HepG2 (cell line): ENCODE results near the gene CLCN2. TPM values are rescaled to one million over a fixed set of nuclear protein-coding genes. Genes with fewer than 3 reads are reported as not detected.

Experiments
- ATAC-seq: fragments of 200-7000 bp; cut with Tn5 transposase; 3 replicates; pipeline ENCODE4 v1.9.1; 2020; ENCODE audit warnings: mild to moderate bottlenecking, moderate library complexity
- BruUV-seq: library from RNA; stranded (reverse); fragments of 400-500 nt; replicated peaks from 2 replicates; lab custom pipeline; 2021; lab: Mats Ljungman, UMichigan
- CTCF ChIA-PET: fragments of 300-600 bp; formaldehyde crosslinking; extraction: SDS; loops from one replicate; lab custom pipeline; 2021; ENCODE audit warnings: low total read pairs, inconsistent platforms, low intra/inter-chr PET ratio; lab: Yijun Ruan, JAX
- POLR2A ChIA-PET: fragments of 350-600 bp; sonication (Branson Sonifier 250); formaldehyde crosslinking; loops from one replicate; lab custom pipeline; 2020; ENCODE audit warnings: antibody characterized with exemption, inconsistent platforms; lab: Yijun Ruan, JAX
- DNase-seq: peaks from one replicate; pipeline ENCODE4 v3.0.0-alpha.2; 2015; ENCODE audit warnings: low spot score
- FAIRE-seq: peaks from 3 replicates; lab custom pipeline; 2011; peaks lifted over from hg19 to GRCh38; lab: Jason Lieb, UNC
- H2AFZ ChIP-seq: one replicate; pipeline ENCODE4 v1.6.1; 2011; ENCODE audit warnings: low read length, inconsistent platforms
- H3K27ac ChIP-seq: fragments of 300-600 bp; 3 replicates; pipeline ENCODE4 v1.8.0; 2011; ENCODE audit warnings: mixed run types, mild to moderate bottlenecking, mixed read lengths, low read length, inconsistent platforms; ENCODE audit not compliant: insufficient read depth; ENCODE audit errors: extremely low read length
- H3K27me3 ChIP-seq, 2 experiments: fragments of 200-600 bp in 1 of 2; 2 replicates in 1 of 2; 3 replicates in 1 of 2; pipeline versions ENCODE4 v1.6.0 to v1.8.0; 2011; ENCODE audit warnings: low read length in 2 of 2, mild to moderate bottlenecking in 2 of 2, moderate library complexity in 2 of 2, inconsistent platforms in 1 of 2; ENCODE audit not compliant: insufficient read depth in 2 of 2, control insufficient read depth in 1 of 2
- H3K36me3 ChIP-seq, 2 experiments: fragments of 200-600 bp in 1 of 2; replicated peaks in 1 of 2; 2 replicates in 1 of 2; 3 replicates in 1 of 2; pipeline versions ENCODE4 v1.5.1 to v1.8.0; 2011; ENCODE audit warnings: low read length in 2 of 2, inconsistent platforms in 1 of 2; ENCODE audit not compliant: insufficient read depth in 2 of 2, control insufficient read depth in 1 of 2
- H3K4me1 ChIP-seq: 2 replicates; pipeline ENCODE4 v1.5.1; 2012; ENCODE audit warnings: low read length, inconsistent platforms; ENCODE audit not compliant: insufficient read depth
- H3K4me2 ChIP-seq: 2 replicates; pipeline ENCODE4 v1.6.0; 2011; ENCODE audit warnings: low read depth, low read length, inconsistent platforms
- H3K4me3 ChIP-seq, 3 experiments: fragments of 200-600 bp in 1 of 3; sonication (generic), shearing (Covaris generic) in 1 of 3; replicated peaks in 1 of 3; 2 replicates each; pipeline ENCODE4 v1.5.1; 2011 to 2016; ENCODE audit warnings: low read length in 3 of 3, inconsistent platforms in 2 of 3, low read depth in 2 of 3, mild to moderate bottlenecking in 2 of 3, control low read depth in 1 of 3, mixed read lengths in 1 of 3; ENCODE audit not compliant: insufficient read depth in 1 of 3
- H3K79me2 ChIP-seq: one replicate; pipeline ENCODE4 v1.6.1; 2011; ENCODE audit warnings: low read length, inconsistent platforms; ENCODE audit not compliant: insufficient read depth
- H3K9ac ChIP-seq: 2 replicates; pipeline ENCODE4 v1.6.0; 2011; ENCODE audit warnings: mild to moderate bottlenecking, low read depth, low read length, inconsistent platforms; ENCODE audit not compliant: insufficient read depth
- H3K9me3 ChIP-seq: 2 replicates; pipeline ENCODE4 v1.5.1; 2012; ENCODE audit warnings: mild to moderate bottlenecking, low read length
- H4K20me1 ChIP-seq: 2 replicates; pipeline ENCODE4 v1.6.0; 2011; ENCODE audit warnings: inconsistent platforms, mild to moderate bottlenecking, low read length, moderate library complexity; ENCODE audit not compliant: insufficient read depth
- AGO2 ChIP-seq: fragments of 200-400 bp; formaldehyde crosslinking; optimal IDR thresholded peaks from 2 replicates; pipeline ENCODE3; 2017; ENCODE audit warnings: mild to moderate bottlenecking, low read depth, low read length, moderate library complexity
- MTF2 ChIP-seq: sonication (generic); formaldehyde crosslinking; IDR thresholded peaks from 2 replicates; pipeline ENCODE4 v1.5.0; 2020; ENCODE audit warnings: missing genetic modification reagents, borderline replicate concordance
- RBFOX2 ChIP-seq: fragments of 200-400 bp; formaldehyde crosslinking; IDR thresholded peaks from 2 replicates; pipeline ENCODE4 v1.6.1; 2017; ENCODE audit warnings: low read depth, mild to moderate bottlenecking, low read length
- ZNF512B ChIP-seq: sonication (generic); formaldehyde crosslinking; IDR thresholded peaks from 2 replicates; pipeline ENCODE4 v1.5.1; 2020; ENCODE audit warnings: missing genetic modification reagents, mild to moderate bottlenecking, borderline replicate concordance
- ZNF777 ChIP-seq: sonication (generic); formaldehyde crosslinking; IDR thresholded peaks from 2 replicates; pipeline ENCODE4 v1.4.0; 2020; ENCODE audit warnings: missing genetic modification reagents
- WGBS: methylation state at CpG from one replicate; pipeline ENCODE4 v1.1.6; 2017; ENCODE audit warnings: low lambda C conversion rate; 5-methylcytosine and 5-hydroxymethylcytosine counted together
- in situ Hi-C: cut with HindIII; loops from 2 replicates; pipeline ENCODE4 v1.10.0; 2017; ENCODE audit warnings: low pct_unique_long_range_greater_than_20kb; ENCODE audit not compliant: extremely low pct_ligation_motif_present
- intact Hi-C: fragments of 100-400 bp; cut with micrococcal nuclease; formaldehyde crosslinking; loops from one replicate; pipeline ENCODE4 v1.10.0; 2022; ENCODE audit not compliant: unreplicated experiment
- polyA plus RNA-seq, 8 experiments: library from polyadenylated mRNA; depleted of rRNA in 3 of 8; stranded (reverse) in 7 of 8; unstranded in 1 of 8; fragments of >200 nt; fragmentation: Illumina TruSeq in 4 of 8; extraction: Trizol in 4 of 8; gene quantifications; 2 replicates each; pipeline versions ENCODE4 v1.2.1 to v1.2.3, GENCODE V29; 2011 to 2016; ENCODE audit warnings: low read depth in 4 of 8, missing spikeins in 1 of 8, mixed read lengths in 1 of 8; ENCODE audit not compliant: insufficient read depth in 1 of 8
- total RNA-seq, 5 experiments: library from RNA; depleted of rRNA; stranded (reverse); fragments of >200 nt; fragmentation: Illumina TruSeq; extraction: Trizol; gene quantifications; 2 replicates each; pipeline ENCODE4 v1.2.3, GENCODE V29; 2016; ENCODE audit warnings: low read depth in 1 of 5

CLCN2 gene
- total and polyA plus RNA-seq, 2 of the 13 experiments (the other 11 are each of a cell fraction or from before 2014, with no cell fraction given), result 11.4 to 13.5 TPM

- FAIRE-seq (no peak), DNase-seq (no peak), ATAC-seq (no peak)
- 96% methylated on average over 19 of the region's 20 CpGs for WGBS
- no peak overlapping the region for H3K4me3 ChIP-seq
- peaks cover 62 to 95% of the 10 kb centered on the region in 2 experiments for H3K36me3 ChIP-seq
- H3K9ac ChIP-seq, result no peak overlapping the region
- H3K4me2 ChIP-seq, result no peak overlapping the region
- intact Hi-C loops, result no loop called here
- no peaks in the 10 kb centered on the region for H3K9me3 ChIP-seq
- ChIA-PET POLR2A (interaction anchor here (1.4 kb wide), 1 partner anchor 22 kb away, joined by 3 read pairs; no protein-coding TSS in a partner anchor), CTCF (no interaction called here)
- H3K27me3 ChIP-seq, result no peaks in the 10 kb centered on the region
- H4K20me1 ChIP-seq, result peaks cover 21% of the 10 kb centered on the region
- no peak overlapping the region for H3K27ac ChIP-seq
- H3K4me1 ChIP-seq, result peaks cover 19% of the 10 kb centered on the region
- H2AFZ ChIP-seq, result no peak overlapping the region
- TF ChIP-seq RBFOX2, result peak; percentile 62; the same call in 1 of the 2 replicates
- no peak for TF ChIP-seq ZNF777 (CRISPR knock-in tag)
- TF ChIP-seq MTF2 (CRISPR knock-in tag), result no peak
- no peak for TF ChIP-seq ZNF512B (CRISPR knock-in tag)
- TF ChIP-seq AGO2, result peak; percentile 89
- in situ Hi-C loops, result no loop called here
- peaks cover 26% of the 10 kb centered on the region for H3K79me2 ChIP-seq
- BruUV-seq, result TSS peak; percentile 31
Measured at GRCh38 chr3:184322731-184323487, 38.5 kb downstream of the CLCN2 start.
